CD1c-positive myeloid dendritic cell (primary cell): ENCODE results near the gene TSKU.

ENCODE experiments used
- DNase-seq: peaks from one replicate; pipeline ENCODE4 v3.0.0-alpha.2; 2016; ENCODE audit errors: extremely low spot score

The TSKU gene

GRCh38 chr11:76783294-76783895 lies at the start of gene TSKU:
TSS of gene TSKU (plus strand) at chr11:76783356. CDS start at chr11:76795617, 12,261 bp downstream.
- DNase-seq = peak; percentile 43

- DNase-seq = peak; percentile 84
Measured at GRCh38 chr11:76733906-76734305, 49.2 kb upstream of the TSKU start.

GRCh38 chr11:76734456-76735420 lies 48.4 kb upstream of the TSKU start:
- no peak for DNase-seq

GRCh38 chr11:76735841-76736240 lies 47.3 kb upstream of the TSKU start:
- DNase-seq = no peak

GRCh38 chr11:76736266-76736665 lies 46.9 kb upstream of the TSKU start:
- no peak for DNase-seq

GRCh38 chr11:76736773-76737495 lies 46.2 kb upstream of the TSKU start:
- no peak for DNase-seq

- no peak for DNase-seq
Measured at GRCh38 chr11:76738618-76739240, 44.4 kb upstream of the TSKU start.

- no peak for DNase-seq
Measured at GRCh38 chr11:76739798-76740197, 43.4 kb upstream of the TSKU start.

- DNase-seq = no peak
Measured at GRCh38 chr11:76740772-76741171, 42.4 kb upstream of the TSKU start.

GRCh38 chr11:76742902-76743301 lies 40.3 kb upstream of the TSKU start:
- no peak for DNase-seq

- DNase-seq = peak; percentile 53
Measured at GRCh38 chr11:76744186-76745043, 38.7 kb upstream of the TSKU start.

- no peak for DNase-seq
Measured at GRCh38 chr11:76745044-76745376, 38.1 kb upstream of the TSKU start.

- DNase-seq = no peak
Measured at GRCh38 chr11:76745561-76746207, 37.5 kb upstream of the TSKU start.

- DNase-seq = no peak
Measured at GRCh38 chr11:76747153-76747914, 35.8 kb upstream of the TSKU start.

- no peak for DNase-seq
Measured at GRCh38 chr11:76747915-76748860, 35.0 kb upstream of the TSKU start.

- no peak for DNase-seq
Measured at GRCh38 chr11:76748948-76749347, 34.2 kb upstream of the TSKU start.

- no peak for DNase-seq
Measured at GRCh38 chr11:76750067-76750466, 33.1 kb upstream of the TSKU start.

GRCh38 chr11:76750746-76751145 lies 32.4 kb upstream of the TSKU start:
- no peak for DNase-seq
